ENCODE results near the gene LY6G5B. TPM values are rescaled to one million over a fixed set of nuclear protein-coding genes. Genes with fewer than 3 reads are reported as not detected.

Gene LY6G5B
- total RNA-seq, 2 donors from 2014 or later, result 4.4 to 9.0 TPM

- H3K27ac ChIP-seq, result no peak overlapping the region
- no peak overlapping the region for H3K4me3 ChIP-seq
- no peak for DNase-seq
- H3K4me1 ChIP-seq, result peaks cover 5% of the 10 kb centered on the region
- H3K36me3 ChIP-seq, result no peaks in the 10 kb centered on the region
- no peak for TF ChIP-seq CTCF (IDR thresholded peaks at IDR 0.05)
- no peaks in the 10 kb centered on the region for H3K9me3 ChIP-seq
- no peaks in the 10 kb centered on the region for H3K27me3 ChIP-seq
- intact Hi-C loops (cut with DNase I), result no loop called here
- H3K9ac ChIP-seq (ENCODE audit: low read depth in 2 of 2, low read length in 2 of 2), result no peak overlapping the region
Measured at GRCh38 chr6:31712296-31712695, 42.5 kb downstream of the LY6G5B start.

GRCh38 chr6:31713465-31713864 lies 43.7 kb downstream of the LY6G5B start:
- H3K4me1 ChIP-seq, result peaks cover 5% of the 10 kb centered on the region
- intact Hi-C loops (cut with DNase I), result no loop called here
- TF ChIP-seq CTCF (IDR thresholded peaks at IDR 0.05), result no peak
- H3K27ac ChIP-seq, result no peak overlapping the region
- H3K36me3 ChIP-seq, result no peaks in the 10 kb centered on the region
- H3K9me3 ChIP-seq, result no peaks in the 10 kb centered on the region
- H3K9ac ChIP-seq (ENCODE audit: low read depth in 2 of 2, low read length in 2 of 2), result peak overlapping the region in 1 of 2 donors; percentile 69
- no peaks in the 10 kb centered on the region for H3K27me3 ChIP-seq
- H3K4me3 ChIP-seq, result no peak overlapping the region
- DNase-seq, result no peak

GRCh38 chr6:31713991-31714684 lies 44.4 kb downstream of the LY6G5B start:
- H3K9me3 ChIP-seq, result no peaks in the 10 kb centered on the region
- H3K36me3 ChIP-seq, result no peaks in the 10 kb centered on the region
- intact Hi-C loops (cut with DNase I), result no loop called here
- H3K27ac ChIP-seq, result no peak overlapping the region
- H3K9ac ChIP-seq (ENCODE audit: low read depth in 2 of 2, low read length in 2 of 2), result peak overlapping the region in 1 of 2 donors; percentile 69
- no peak for DNase-seq
- H3K4me3 ChIP-seq, result no peak overlapping the region
- peaks cover 5% of the 10 kb centered on the region for H3K4me1 ChIP-seq
- no peak for TF ChIP-seq CTCF (IDR thresholded peaks at IDR 0.05)
- H3K27me3 ChIP-seq, result no peaks in the 10 kb centered on the region

- Histone ChIP-seq H3K4me1 (peaks cover 5% of the 10 kb centered on the region), H3K4me3 (no peak within 1 kb of the TSS), H3K27ac (no peak within 1 kb of the TSS), H3K27me3 (no peaks in the 10 kb centered on the region), H3K9me3 (no peaks in the 10 kb centered on the region), H3K9ac (ENCODE audit: low read depth in 2 of 2, low read length in 2 of 2) (peak within 1 kb of the TSS in 1 of 2 donors; percentile 69), H3K36me3 (no peaks in the 10 kb centered on the region)
- intact Hi-C loops (cut with DNase I), result no loop called here
- no peak for TF ChIP-seq CTCF (IDR thresholded peaks at IDR 0.05)
- no peak for DNase-seq
Measured at GRCh38 chr6:31715022-31715958, 45.5 kb downstream of the LY6G5B start, which contains the start of gene LY6G6D. LY6G6D (plus strand) TSS chr6:31715348; CDS start chr6:31715356, 8 bp downstream.

- DNase-seq, result no peak
- no peaks in the 10 kb centered on the region for H3K9me3 ChIP-seq
- intact Hi-C loops (cut with DNase I), result no loop called here
- no peaks in the 10 kb centered on the region for H3K27me3 ChIP-seq
- H3K4me1 ChIP-seq, result peaks cover 5% of the 10 kb centered on the region
- no peak overlapping the region for H3K9ac ChIP-seq (ENCODE audit: low read depth in 2 of 2, low read length in 2 of 2)
- no peak overlapping the region for H3K4me3 ChIP-seq
- no peaks in the 10 kb centered on the region for H3K36me3 ChIP-seq
- H3K27ac ChIP-seq, result no peak overlapping the region
- TF ChIP-seq CTCF (IDR thresholded peaks at IDR 0.05), result no peak
Measured at GRCh38 chr6:31717499-31718222, 47.9 kb downstream of the LY6G5B start.
